Measurements from ENCODE around the gene PRG3.

Gene PRG3

DNA sequence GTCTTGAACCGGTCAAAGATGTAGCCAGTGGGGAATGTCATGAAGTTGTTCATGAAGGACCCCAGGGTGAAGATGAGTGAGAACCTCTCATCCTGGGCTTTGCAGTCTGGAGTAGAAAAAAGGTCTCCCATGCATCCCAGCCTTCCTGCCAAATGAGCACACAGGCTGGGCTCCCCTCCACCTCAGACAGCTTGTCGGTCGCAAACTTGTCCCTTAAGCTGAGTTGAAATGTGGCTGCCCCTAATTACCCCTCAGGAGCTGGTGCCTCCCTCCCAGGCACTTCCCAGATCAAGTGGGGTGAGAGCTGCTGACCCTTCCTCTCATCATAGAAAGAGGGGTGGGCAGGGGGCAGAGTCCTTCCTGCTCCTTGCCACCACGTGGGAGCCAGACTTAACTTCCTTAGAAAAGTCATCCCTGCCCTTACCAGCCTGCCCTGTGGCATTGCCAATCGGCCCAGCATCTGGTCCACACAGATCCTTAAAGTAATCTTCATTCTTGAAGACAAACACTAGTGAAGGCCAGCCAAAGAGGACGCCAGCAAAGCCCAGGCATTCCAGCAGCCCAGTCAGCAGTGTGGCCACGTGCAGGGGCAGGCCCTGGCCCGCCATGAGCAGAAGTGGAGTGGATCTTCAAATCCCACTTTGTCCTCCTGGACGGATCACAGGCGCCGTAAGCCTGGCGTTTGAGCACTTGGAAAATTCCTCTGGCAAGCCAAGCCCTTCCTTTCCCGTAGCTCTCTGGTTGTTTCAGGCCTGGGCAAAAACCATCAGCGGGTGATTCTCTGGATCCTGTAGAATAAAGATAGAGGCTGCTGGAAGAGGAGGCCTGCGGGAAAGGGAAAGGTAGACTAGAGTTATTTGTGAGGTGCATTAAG is 44.9 kb upstream of the PRG3 start:
- no peak for DNase-seq (ENCODE audit: low read depth)
- TF ChIP-seq, protein P1, sequence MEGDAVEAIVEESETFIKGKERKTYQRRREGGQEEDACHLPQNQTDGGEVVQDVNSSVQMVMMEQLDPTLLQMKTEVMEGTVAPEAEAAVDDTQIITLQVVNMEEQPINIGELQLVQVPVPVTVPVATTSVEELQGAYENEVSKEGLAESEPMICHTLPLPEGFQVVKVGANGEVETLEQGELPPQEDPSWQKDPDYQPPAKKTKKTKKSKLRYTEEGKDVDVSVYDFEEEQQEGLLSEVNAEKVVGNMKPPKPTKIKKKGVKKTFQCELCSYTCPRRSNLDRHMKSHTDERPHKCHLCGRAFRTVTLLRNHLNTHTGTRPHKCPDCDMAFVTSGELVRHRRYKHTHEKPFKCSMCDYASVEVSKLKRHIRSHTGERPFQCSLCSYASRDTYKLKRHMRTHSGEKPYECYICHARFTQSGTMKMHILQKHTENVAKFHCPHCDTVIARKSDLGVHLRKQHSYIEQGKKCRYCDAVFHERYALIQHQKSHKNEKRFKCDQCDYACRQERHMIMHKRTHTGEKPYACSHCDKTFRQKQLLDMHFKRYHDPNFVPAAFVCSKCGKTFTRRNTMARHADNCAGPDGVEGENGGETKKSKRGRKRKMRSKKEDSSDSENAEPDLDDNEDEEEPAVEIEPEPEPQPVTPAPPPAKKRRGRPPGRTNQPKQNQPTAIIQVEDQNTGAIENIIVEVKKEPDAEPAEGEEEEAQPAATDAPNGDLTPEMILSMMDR (IDR thresholded peaks at IDR 0.05; ENCODE audit: control insufficient read depth, insufficient read depth, low read depth, low read length, missing control alignments): no peak
- no peak overlapping the region for H3K4me3 ChIP-seq (ENCODE audit: control insufficient read depth, low read depth, low read length)

DNA sequence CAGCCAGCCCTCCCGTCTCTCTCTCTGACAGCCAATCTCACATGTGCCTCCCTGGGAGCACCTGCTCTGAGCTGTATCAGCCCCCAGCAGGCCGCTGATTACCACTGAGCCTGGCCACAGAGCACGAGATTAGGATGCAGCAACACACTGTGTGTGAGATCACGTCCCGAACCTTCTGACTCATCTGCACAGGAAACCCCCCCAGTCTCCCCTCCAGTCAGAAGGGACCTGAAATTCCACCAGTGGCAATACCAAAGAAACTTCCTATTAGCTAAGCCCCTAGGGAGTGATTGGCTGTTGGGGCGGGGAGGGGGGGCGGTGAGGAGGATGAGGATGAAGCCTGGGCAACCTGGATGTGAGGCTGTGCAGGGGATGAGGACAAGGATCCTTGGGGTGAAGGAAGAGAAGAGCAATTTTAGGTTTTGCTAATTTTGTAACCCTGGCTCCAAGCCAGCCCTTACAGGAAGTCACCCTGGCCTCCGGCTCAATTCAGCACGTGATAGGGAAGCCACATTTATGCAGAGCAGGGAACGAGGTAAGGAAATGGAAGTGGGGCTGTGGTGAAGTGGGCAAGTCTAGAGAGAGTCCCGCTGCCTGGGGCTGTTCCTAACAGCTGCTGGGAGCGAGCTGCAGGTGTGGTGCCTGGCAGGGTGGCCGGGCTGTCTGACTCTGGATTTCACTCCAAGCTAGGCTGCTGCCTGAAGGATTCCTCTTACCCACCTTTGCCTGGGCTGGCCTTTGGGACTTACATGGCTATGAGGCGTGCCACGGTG is 44.0 kb upstream of the PRG3 start:
- TF ChIP-seq, protein P1 (IDR thresholded peaks at IDR 0.05; ENCODE audit: control insufficient read depth, insufficient read depth, low read depth, low read length, missing control alignments): no peak
- no peak overlapping the region for H3K4me3 ChIP-seq (ENCODE audit: control insufficient read depth, low read depth, low read length)
- DNase-seq (ENCODE audit: low read depth): peak; percentile 56

DNA sequence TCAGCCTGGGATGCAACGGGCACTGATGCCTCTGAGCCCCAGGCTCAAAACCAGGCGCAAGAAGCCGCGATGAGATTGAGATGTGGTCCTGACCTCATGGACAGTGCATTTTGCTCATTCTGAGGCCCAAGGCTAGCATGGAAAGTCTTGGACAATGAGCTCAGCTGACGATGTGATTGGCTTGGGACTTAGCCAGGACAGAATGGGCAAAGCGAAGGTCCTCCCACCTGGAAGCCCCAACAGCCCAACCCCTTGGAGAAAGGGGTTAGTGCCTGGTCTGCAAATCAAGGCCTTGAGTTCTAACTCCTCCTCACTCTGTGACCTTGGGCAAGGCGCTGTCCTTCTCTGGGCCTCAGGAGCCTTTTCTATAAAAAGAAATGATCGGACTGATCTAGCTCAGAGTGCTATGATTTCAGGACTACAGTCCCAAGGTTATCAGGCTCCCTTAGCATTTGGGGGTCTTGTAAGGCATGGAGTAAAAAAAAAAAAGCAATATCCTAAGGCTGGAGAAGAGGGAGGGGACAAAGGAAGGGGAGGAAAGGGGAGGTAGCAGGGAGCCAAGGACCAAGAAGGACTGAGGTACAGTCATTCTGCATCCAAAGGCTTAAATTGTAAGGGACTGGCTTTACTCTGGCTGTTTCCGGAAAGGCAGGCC is 43.3 kb upstream of the PRG3 start:
- TF ChIP-seq, protein P1 (IDR thresholded peaks at IDR 0.05; ENCODE audit: control insufficient read depth, insufficient read depth, low read depth, low read length, missing control alignments): no peak

DNA sequence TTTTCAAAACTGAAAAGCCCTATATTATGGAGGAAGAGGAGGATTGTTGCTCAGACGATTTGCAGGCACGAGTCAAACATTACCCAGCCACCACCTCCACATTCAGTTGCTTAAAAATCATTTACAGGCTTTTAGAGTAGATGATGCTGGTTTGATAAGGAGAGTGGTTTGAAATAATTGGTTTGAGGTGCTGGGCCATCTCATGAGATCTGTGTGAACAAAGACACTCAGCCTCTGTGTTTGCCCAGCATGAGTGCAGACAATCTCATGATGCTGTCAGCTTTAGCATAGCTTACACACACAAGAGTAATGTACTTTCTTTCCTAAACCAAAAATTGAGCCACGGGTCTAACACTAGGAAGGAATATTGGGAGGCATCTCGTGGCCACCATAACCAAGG is 41.7 kb upstream of the PRG3 start:
- no peak for DNase-seq (ENCODE audit: low read depth)
- TF ChIP-seq, protein P1 (IDR thresholded peaks at IDR 0.05; ENCODE audit: control insufficient read depth, insufficient read depth, low read depth, low read length, missing control alignments): no peak
- no peak overlapping the region for H3K4me3 ChIP-seq (ENCODE audit: control insufficient read depth, low read depth, low read length)

More for the DNA sequence above, 43.3 kb upstream of the PRG3 start:
- DNase-seq (ENCODE audit: low read depth): no peak
- no peak overlapping the region for H3K4me3 ChIP-seq (ENCODE audit: control insufficient read depth, low read depth, low read length)

DNA sequence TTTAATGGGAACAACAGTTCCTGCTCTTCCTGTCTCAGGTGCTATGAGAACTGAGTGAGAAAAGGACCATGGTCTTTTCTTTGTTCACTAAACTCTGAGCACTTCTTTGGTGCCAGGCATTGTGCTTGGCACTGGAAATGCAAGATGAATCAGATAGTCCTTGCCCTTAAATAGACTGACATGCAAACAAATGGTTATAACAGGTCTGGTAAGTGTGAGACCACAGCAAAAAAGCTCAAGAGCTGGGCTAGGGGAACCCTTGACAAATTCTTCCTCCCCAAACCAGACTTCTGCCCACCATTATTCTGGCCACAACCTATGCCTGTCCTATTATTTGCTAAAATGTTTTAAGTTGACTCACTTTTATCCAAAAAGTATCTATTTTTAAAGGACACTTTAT is 40.9 kb upstream of the PRG3 start:
- no peak overlapping the region for H3K4me3 ChIP-seq (ENCODE audit: control insufficient read depth, low read depth, low read length)
- no peak for DNase-seq (ENCODE audit: low read depth)
- TF ChIP-seq, protein P1 (IDR thresholded peaks at IDR 0.05; ENCODE audit: control insufficient read depth, insufficient read depth, low read depth, low read length, missing control alignments): no peak

DNA sequence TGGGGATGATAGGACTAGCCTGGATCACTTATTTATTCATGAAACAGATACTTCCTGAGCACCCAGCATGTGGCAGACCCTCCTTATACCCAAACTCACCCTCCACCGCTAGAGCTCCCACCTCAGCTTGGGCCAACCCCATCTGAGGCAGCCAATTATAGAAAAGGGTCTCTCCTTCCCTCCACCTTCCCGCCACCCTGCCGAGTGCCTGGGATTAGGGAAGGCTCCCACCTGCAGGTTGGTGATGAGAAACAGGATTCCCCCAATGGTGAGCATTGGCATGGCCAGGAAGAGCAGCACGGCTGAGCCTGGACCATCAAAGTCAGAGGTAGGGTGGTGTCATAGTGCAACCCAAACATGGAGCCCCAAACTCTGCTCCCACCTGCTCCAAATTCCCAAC is 40.1 kb upstream of the PRG3 start:
- DNase-seq (ENCODE audit: low read depth): no peak
- TF ChIP-seq, protein P1 (IDR thresholded peaks at IDR 0.05; ENCODE audit: control insufficient read depth, insufficient read depth, low read depth, low read length, missing control alignments): no peak
- no peak overlapping the region for H3K4me3 ChIP-seq (ENCODE audit: control insufficient read depth, low read depth, low read length)

Measured in AG09309 (cell line).